HG03064 (cell line): ENCODE measurements around the gene PXYLP1.

ENCODE experiments used
- ATAC-seq: cut with Tn5 transposase; IDR thresholded peaks from one replicate; pipeline ENCODE4 v1.9.1; 2021; ENCODE audit warnings: low read depth; ENCODE audit not compliant: unreplicated experiment

PXYLP1 gene

DNA sequence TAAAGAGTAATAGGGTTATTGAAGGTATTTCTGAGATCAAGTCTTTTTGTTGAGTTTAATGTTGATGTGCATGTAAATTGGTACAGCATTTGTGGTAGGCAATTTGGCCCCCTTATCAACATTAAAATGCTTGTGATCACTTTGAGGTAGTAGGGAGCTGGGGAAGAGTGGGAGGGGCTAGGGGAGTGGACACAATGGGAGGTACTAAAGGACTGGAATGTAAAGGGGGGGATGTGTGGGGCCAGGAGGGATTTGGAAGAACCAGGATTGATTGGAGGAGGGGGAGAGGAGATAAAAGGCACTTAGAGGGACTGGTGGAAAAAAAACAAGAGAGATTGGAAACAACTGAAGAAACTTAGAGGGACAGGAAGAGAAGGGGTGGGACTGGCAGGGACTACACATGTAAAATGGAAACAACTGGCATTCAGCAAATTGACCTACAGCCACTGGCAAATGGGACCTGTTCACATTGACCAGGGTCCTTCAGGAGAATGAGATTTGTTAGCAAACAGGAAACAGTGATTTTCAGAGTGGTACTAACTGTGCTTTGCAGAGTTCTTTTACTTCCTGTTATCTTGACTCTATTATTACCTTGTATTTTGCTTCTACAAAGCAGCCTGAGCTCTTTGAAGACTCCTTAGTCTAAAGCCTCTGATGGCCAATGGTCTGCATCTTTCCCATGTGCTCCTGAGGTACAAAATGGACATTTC lies 88.9 kb downstream of the PXYLP1 start:
- no peak for ATAC-seq

DNA sequence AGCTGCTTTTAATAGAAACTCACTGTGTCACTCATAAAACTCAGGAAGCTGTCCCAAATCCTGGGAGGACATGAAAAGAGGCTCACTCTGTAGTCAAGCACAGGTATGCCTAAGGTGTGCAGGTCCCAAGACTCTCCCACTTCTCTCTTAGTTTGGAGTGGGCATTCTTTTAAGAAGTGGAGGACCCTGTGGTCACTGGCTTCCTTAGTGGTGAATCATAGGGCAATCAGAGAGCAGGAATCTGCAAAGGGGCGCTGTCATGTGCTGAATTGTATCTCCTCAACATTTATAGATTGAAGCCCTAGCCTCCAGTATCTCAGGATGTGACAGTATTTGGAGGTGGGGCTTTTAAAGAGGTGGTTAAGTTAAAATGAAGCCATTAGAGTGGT lies 89.5 kb downstream of the PXYLP1 start:
- ATAC-seq = no peak

DNA sequence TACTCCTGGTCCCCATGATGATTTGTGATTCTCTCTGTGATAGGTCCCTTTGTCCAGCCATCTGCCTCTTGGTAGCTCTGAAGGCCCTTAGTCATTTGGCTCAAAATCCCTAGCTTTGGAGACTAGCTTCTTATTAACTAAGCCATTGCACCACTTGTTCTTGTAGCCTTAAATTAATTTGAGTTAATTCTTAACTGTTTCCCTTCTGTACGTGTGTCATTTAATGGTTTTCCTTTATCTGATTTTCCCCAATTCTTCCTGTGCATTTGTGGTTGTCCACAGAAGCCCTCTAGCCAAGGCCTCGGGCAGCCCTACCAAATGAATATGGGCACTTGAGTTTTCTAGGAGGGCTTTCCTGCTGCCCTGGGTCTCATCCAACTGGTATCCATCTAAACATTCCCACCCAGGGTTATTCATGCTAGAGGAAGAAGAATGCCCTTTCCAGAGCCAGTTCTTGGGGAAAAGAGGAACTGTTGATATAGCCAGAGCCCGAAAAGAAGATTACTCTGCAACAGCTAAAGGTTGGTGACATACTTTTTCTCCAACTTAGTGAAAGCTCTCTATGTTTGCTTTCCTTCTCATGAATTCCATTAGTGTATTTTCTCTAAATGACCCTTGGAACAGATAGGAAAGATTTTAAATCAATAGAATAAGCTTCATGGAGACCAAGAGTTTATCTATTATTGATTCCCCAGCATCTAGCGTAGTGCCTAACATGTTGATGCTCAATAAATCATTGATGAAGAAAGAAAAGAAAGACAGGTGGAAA lies 92.5 kb downstream of the PXYLP1 start:
- ATAC-seq = no peak

DNA sequence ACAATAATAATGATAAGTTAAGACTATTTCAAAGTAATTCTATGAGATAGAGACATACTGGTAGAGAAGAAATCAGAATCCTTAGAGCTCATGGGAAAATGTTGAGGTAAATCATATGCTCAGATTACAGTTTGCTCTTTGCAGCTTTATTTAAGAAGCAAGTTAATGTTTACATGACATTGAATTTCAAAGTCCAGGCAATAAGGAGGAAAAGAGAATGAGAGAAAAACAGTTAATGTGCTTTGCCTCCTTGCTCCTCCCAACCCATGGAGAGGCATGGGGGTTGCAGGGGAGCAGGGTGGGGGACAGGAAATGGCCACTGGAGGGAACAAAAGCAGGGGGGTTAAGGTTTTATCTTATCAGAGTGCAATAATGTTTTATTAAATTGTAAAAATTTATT lies 94.5 kb downstream of the PXYLP1 start:
- ATAC-seq = no peak

DNA sequence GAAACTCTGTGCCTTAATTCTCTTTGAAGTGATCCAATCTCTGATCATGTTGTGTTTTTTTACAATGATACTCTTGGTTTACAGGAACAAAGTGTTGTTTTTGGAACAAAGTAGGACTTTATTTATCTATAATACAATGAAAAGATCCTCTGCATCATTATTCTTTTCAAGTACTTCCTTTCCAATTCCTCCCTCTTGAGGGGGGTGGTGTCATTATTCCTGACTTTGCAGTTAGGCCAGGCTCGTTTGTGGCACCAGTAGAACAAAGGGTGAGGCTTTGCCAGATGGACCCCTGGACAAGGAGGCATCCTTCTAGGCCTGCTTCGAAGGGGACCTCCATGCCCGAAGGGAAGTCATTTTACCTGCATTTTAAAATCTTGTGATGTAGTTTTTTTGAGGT lies 95.0 kb downstream of the PXYLP1 start:
- ATAC-seq = no peak

DNA sequence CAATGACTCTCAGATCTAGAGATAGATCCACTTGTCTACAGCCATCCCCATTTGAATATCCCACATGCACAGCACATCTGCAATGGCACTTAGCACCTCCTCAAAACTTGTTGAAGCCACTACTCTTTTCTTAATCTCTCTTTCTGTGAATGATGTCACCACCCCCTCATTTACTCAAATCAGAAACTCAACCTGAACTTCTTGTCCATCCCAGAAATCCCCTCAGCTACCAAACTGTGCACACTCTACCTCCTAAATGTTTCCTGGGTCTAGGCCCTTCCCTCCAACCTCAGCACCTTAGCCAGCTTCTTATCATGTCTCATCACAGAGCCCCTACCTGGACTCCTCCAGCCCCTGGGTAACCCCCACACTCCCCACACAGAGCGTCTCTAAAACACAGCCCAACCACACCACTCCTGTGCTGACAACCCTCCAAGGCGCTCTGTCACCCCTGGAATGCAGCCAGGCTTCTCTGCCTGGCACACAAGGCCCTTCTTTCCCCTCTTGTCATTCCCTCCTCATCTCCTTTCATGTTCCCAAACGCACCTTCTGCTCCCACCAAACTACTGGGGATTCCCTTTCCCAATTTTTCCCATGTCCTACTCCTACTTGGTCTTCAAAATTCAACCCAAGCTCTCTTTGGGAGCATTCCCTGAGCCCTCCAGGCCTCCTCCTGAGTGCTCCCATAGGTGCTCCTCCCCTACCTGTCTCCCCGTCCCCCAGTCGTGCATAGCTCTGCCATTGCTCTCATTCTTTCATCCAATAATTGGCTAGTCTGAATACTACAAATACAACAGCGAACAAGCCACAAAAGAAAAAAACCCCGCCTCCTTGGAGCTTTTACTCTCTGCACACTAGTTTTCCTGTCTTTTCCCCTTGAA lies 96.9 kb downstream of the PXYLP1 start:
- ATAC-seq = peak; percentile 43

GRCh38 chr3:141330235-141330634 lies 98.6 kb downstream of the PXYLP1 start:
- ATAC-seq = no peak

- ATAC-seq = no peak
These were observed 99.2 kb downstream of the PXYLP1 start for GRCh38 chr3:141330718-141331376.

DNA sequence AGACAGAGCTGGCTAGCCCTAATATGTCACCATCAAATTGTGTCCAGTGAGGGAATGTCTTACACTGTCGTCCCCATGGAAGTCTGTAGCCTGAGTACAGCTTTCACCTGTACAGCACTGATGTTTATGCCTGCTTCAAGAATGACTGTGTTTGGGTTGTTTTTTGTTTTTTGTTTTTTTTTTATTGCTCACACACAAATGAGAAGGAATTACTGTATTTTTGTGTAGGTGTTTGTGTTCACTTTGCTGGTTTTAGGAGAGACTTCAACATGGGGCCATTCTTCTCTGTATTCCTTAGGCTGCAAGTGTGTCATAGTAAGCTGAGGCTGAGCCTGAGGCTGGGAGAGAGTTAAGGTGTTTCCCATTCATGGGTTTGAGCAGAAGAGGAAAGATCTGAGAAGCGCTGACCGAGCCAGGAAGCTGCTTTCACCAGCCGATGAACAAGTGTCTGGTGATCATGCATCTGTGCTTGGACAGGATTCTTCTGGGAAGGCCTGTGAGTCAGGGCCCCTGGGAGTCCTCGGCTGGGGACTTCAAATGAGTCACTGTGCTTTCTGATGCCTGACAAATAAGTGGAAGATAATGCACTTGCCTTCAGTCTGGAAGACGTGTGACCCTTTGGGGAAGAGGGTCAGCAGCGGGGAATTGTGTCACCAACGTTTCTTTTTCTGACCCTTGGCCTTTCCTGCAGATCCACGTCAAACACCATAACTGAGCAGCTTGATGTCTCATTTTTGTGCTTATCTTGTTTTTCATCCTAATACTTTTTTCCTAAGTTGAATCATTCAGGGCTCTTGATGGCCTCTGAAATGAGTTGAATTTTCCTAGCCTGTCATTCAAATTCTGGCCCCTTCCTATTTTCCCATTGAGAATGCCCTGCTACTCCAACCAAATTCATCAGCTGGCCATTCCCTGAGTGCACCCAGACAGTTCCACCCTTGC lies 100.0 kb downstream of the PXYLP1 start:
- ATAC-seq = no peak

DNA sequence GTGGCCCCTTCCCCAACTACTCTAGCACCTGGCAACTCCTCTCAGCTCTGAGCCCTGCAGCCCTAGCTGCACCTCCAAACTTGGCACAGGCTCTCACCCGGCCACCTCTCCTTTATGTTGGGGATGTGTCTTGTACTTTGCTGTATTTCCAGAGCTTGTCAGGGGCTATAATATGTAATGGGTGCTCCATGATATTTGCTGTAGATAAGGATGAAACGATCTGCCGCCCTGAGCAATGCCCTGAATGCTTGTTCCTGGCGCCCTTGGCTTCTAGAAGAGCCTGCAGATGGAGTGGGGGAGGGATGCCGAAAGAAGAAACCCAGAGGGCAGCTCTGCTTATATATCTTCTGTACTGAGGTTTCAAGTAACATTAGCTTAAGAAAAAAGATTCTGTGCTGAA lies 100.8 kb downstream of the PXYLP1 start:
- no peak for ATAC-seq

DNA sequence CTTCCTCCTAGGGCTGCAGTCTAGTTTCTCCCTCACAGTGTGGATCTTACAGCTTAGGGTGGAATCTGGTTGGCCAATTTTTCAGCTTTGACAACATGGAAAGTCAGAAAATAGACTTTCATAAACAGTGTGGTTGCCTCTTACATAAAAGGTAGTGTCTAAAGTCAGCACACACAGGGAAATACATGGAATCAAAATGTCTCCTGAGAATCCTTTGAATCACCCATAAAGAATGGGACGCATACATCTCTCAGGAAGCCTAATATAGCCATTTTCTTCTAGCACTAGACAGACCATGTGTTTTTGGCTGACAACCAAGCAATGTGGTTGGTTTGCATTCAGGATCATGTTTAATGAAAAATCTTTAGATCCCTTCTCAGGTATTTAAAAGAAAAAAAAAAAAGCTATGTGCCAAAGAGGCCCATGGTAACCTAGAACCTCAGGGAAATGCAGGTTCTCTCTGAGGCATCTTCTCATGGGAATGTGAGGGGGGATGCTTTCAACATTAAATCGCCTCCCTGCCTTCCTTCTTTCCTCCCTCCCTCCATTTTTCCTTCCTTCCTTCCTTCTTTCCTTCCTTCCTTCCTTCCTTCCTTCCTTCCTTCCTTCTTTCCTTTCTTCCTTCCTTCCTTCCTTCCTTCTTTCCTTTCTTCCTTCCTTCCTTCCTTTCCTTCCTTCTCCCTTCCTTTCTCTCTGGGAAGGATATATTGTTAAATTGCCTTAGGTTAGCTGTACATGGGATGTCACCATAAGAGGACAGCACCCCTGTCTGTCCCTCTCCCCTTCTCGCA lies 102.4 kb downstream of the PXYLP1 start:
- ATAC-seq = no peak

DNA sequence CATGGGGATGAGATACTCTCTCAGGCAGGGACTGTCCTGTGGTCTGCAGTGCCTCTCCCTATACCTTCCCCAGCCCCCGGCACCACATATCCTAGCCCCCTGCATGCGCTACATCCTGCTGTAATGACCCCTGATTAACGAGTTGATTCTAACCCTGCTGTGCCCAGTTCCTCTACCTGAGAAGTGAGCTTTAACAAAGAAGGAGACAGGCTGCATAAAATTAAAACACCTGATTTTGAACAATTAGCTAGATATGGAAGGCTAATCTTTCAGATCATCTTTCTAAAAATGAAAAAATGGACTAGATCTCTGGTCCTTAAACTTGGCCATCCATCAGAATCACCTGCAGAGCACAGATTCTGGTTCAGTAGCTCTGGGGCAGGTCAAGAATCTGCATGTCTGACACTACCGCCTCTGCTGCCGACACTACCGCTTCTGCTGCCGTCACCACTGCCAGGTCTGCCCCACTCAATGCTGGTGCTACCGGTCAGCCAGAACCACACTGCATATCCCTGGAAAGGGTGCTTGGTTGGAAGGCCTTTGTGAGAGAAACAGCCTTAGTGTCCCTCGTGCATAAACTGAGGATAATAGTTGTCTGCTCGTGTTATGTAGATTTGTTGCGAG lies 103.1 kb downstream of the PXYLP1 start:
- no peak for ATAC-seq

- no peak for ATAC-seq
These were observed 104.0 kb downstream of the PXYLP1 start for GRCh38 chr3:141335531-141336061.

DNA sequence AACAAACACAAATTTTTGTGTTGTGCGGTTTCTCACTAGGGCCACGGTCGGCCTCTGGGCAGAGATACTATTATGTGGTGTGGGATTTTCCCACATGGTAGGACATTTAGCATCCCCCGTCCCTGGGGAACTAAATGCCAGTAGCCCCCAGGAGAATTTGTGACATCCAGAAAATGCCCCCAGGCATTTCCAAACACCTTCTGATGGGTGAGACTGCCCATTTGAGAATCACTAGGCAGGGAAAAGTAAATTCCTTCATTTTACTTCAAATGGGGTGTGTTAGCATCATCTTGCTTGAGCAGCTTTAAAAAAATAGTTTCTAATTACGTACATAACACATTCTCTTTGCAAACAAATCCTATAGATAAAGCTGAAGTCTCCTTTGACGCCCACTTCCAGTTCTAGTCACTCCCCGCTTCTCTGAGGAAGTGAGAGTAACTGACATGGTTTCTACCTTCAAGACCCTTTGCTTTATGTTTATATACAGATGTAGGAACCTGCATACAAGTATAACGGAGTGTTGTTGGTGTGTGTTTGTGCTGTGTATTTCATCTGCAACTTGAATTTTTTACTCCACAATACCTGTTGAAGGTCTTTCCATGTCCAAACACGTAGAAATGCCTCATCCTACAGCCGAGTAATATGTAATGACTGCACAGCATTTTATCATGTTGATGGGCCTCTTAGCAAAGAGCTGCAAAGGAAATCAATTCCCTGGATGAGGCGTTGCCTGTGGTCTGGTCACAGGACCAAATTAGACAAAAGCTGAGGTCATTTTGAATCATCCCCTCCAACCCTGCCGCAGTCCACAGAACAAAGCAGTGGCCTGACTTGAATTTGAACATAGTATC lies 105.3 kb downstream of the PXYLP1 start:
- ATAC-seq = peak; percentile 86

DNA sequence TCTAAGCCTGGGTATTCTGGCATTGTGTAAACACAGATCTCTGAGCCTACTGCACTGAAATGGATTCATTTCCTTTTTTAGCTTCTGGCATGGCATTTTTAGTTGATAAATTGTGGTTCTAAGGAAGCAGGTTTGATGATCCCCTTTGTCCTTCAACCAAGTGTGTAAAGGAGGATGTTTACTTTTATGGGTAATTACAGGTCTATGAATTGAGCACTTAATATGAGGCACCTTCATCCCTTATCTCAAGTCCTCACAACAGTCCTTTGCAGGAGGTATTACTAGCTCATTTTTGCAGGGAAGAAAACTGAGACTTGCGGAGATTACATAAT lies 105.9 kb downstream of the PXYLP1 start:
- ATAC-seq = no peak

- no peak for ATAC-seq
These were observed 106.4 kb downstream of the PXYLP1 start for GRCh38 chr3:141337991-141338390.

GRCh38 chr3:141338881-141339280 lies 107.3 kb downstream of the PXYLP1 start:
- ATAC-seq = no peak
